Neural progenitor cell (in vitro differentiated cells): ENCODE results near the gene ZMYND8. TPM values are rescaled to one million over a fixed set of nuclear protein-coding genes. Genes with fewer than 3 reads are reported as not detected.

Experiments
- DNase-seq: peaks from one replicate; pipeline ENCODE4 v3.0.0-alpha.2; 2016; ENCODE audit warnings: low spot score
- H2AFZ ChIP-seq: fragments of 200-600 bp; sonication (generic); replicated peaks from 2 replicates; pipeline ENCODE4 v1.6.1; 2016; ENCODE audit warnings: antibody characterized with exemption
- H3F3A ChIP-seq: fragments of 200-600 bp; sonication (generic); 2 replicates; pipeline ENCODE4 v1.6.1; 2016; ENCODE audit warnings: antibody characterized with exemption, low read depth
- H3K27ac ChIP-seq: fragments of 200-600 bp; sonication (generic); 2 replicates; pipeline ENCODE4 v1.5.1; 2016; ENCODE audit warnings: mild to moderate bottlenecking
- H3K27me3 ChIP-seq: fragments of 200-600 bp; sonication (generic); 2 replicates; pipeline ENCODE4 v1.6.1; 2016; ENCODE audit warnings: mild to moderate bottlenecking, moderate library complexity
- H3K36me3 ChIP-seq: fragments of 200-600 bp; sonication (generic); 2 replicates; pipeline ENCODE4 v1.5.1; 2016
- H3K4me1 ChIP-seq: fragments of 200-600 bp; sonication (generic); 2 replicates; pipeline ENCODE4 v1.6.1; 2016; ENCODE audit warnings: mixed run types
- H3K4me2 ChIP-seq: fragments of 200-600 bp; sonication (generic); 2 replicates; pipeline ENCODE4 v1.6.1; 2016
- H3K4me3 ChIP-seq: fragments of 200-600 bp; sonication (generic); 2 replicates; pipeline ENCODE4 v1.5.1; 2016
- H3K79me2 ChIP-seq: fragments of 200-600 bp; sonication (generic); 2 replicates; pipeline ENCODE4 v1.6.1; 2016; ENCODE audit warnings: low read depth
- H3K9ac ChIP-seq: fragments of 200-600 bp; sonication (generic); 2 replicates; pipeline ENCODE4 v1.6.1; 2016
- H3K9me3 ChIP-seq: fragments of 200-600 bp; sonication (generic); 2 replicates; pipeline ENCODE4 v1.5.1; 2016; ENCODE audit warnings: low read depth
- H4K20me1 ChIP-seq: fragments of 200-600 bp; sonication (generic); 2 replicates; pipeline ENCODE4 v1.6.1; 2016; ENCODE audit warnings: low read depth
- H3K27ac Mint-ChIP-seq: 3 replicates; pipeline ENCODE4 v1.8.0; 2021; ENCODE audit warnings: mixed read lengths
- H3K27me3 Mint-ChIP-seq: 2 replicates; pipeline ENCODE4 v1.8.0; 2022; ENCODE audit warnings: low read depth, mild to moderate bottlenecking, inconsistent platforms, moderate library complexity, mixed read lengths; ENCODE audit not compliant: insufficient read depth
- H3K36me3 Mint-ChIP-seq: 3 replicates; pipeline ENCODE4 v1.8.0; 2021; ENCODE audit warnings: mixed read lengths
- H3K4me1 Mint-ChIP-seq: 3 replicates; pipeline ENCODE4 v1.8.0; 2021; ENCODE audit warnings: mixed read lengths
- H3K4me3 Mint-ChIP-seq: 3 replicates; pipeline ENCODE4 v1.8.0; 2021; ENCODE audit warnings: mild to moderate bottlenecking, moderate library complexity, mixed read lengths
- H3K9me3 Mint-ChIP-seq: 3 replicates; pipeline ENCODE4 v1.8.0; 2020; ENCODE audit warnings: mixed read lengths
- EZH2 ChIP-seq: fragments of 200-600 bp; sonication (generic); IDR thresholded peaks from 2 replicates; pipeline ENCODE4 v1.6.1; 2017; ENCODE audit warnings: antibody characterized with exemption, mild to moderate bottlenecking, moderate library complexity
- EZH2phosphoT487 ChIP-seq: fragments of 200-600 bp; sonication (generic); IDR thresholded peaks from 2 replicates; pipeline ENCODE4 v1.6.1; 2017; ENCODE audit warnings: antibody characterized with exemption
- total RNA-seq: library from RNA; depleted of rRNA; stranded (reverse); fragments of >200 nt; gene quantifications from 2 replicates; pipeline ENCODE4 v1.2.3, GENCODE V29; 2015; ENCODE audit warnings: low replicate concordance
- TF ChIP-seq, protein P1 (sequence below): fragments of 200-600 bp; sonication (generic); IDR thresholded peaks from 2 replicates; pipeline ENCODE4 v1.5.1; 2017; ENCODE audit warnings: antibody characterized with exemption, mild to moderate bottlenecking

Gene ZMYND8
- total RNA-seq, 1 donor from 2014 or later: 59.4 TPM

DNA sequence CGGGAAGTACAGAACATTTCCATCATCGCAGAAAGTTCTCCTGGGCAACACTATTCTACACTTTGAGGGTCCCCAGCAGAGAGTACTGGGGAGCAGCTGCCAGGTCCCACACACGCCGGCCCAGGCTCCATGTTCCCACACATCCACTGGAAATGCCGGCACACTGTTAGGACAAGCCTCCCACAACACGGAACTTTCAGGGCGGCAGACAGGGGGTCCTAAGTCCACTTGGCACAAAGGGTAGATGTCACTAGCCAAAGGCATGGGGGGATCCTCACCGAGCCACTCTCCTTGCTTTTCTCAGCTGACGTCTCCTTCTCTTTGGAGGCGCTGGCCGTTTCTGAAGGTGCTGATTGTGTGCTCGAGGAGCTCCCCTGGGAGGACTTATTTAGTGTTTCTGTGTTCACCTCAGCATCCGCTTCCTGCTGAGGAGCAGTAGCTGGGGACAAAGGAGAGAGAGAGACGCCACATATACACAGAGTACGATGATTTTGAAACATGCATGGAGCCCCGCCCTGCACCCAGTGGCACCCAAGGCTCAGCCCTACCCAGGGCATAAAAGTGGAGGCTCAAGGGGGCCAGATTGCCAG is 135.4 kb downstream of the ZMYND8 start:
- no peaks in the 10 kb centered on the region for H3K4me1 ChIP-seq
- H3K27ac ChIP-seq: peak overlapping the region; percentile 20
- no peaks in the 10 kb centered on the region for H3K27me3 ChIP-seq
- H4K20me1 ChIP-seq: peaks cover 6% of the 10 kb centered on the region
- H3K36me3 Mint-ChIP-seq: peaks cover 48% of the 10 kb centered on the region
- H3K9me3 Mint-ChIP-seq: no peaks in the 10 kb centered on the region
- H3K36me3 ChIP-seq: peaks cover 14% of the 10 kb centered on the region
- DNase-seq: no peak
- H2AFZ ChIP-seq: no peak overlapping the region
- H3K4me1 Mint-ChIP-seq: peaks cover 3% of the 10 kb centered on the region
- TF ChIP-seq, protein P1, sequence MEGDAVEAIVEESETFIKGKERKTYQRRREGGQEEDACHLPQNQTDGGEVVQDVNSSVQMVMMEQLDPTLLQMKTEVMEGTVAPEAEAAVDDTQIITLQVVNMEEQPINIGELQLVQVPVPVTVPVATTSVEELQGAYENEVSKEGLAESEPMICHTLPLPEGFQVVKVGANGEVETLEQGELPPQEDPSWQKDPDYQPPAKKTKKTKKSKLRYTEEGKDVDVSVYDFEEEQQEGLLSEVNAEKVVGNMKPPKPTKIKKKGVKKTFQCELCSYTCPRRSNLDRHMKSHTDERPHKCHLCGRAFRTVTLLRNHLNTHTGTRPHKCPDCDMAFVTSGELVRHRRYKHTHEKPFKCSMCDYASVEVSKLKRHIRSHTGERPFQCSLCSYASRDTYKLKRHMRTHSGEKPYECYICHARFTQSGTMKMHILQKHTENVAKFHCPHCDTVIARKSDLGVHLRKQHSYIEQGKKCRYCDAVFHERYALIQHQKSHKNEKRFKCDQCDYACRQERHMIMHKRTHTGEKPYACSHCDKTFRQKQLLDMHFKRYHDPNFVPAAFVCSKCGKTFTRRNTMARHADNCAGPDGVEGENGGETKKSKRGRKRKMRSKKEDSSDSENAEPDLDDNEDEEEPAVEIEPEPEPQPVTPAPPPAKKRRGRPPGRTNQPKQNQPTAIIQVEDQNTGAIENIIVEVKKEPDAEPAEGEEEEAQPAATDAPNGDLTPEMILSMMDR: no peak
- TF ChIP-seq EZH2phosphoT487 (no peak), EZH2 (no peak)
- H3K4me3 Mint-ChIP-seq: no peak overlapping the region
- H3K79me2 ChIP-seq: peaks cover 31% of the 10 kb centered on the region
- H3F3A ChIP-seq: peaks cover 12% of the 10 kb centered on the region
- no peak overlapping the region for H3K4me2 ChIP-seq
- H3K4me3 ChIP-seq: no peak overlapping the region
- H3K9ac ChIP-seq: no peak overlapping the region
- H3K27me3 Mint-ChIP-seq: peaks cover 4% of the 10 kb centered on the region
- no peak overlapping the region for H3K27ac Mint-ChIP-seq
- H3K9me3 ChIP-seq: no peaks in the 10 kb centered on the region

DNA sequence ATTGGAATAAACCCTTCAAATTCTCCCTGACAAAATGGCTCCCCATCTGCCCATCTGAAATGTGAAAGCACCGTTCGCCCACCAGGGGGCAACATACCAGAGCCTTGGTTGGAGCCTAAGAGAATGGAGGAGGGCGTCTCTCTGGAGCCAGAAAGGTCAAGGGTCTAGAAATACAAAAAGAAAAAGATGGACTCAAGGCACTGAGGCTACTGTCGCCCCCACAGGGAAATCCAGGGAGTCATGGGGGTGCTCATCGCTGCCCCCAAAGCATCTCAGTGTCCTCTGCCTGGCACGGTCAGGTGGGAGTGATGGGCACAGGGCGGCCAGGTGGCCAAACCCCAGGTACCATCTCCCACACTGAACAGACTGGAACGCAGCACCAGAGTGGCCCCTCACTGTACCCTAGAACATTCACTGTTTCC is 136.3 kb downstream of the ZMYND8 start:
- peaks cover 16% of the 10 kb centered on the region for H4K20me1 ChIP-seq
- H3K27ac ChIP-seq: no peak overlapping the region
- H3F3A ChIP-seq: peaks cover 12% of the 10 kb centered on the region
- H3K36me3 ChIP-seq: peaks cover 14% of the 10 kb centered on the region
- H3K4me1 Mint-ChIP-seq: peaks cover 7% of the 10 kb centered on the region
- no peak overlapping the region for H3K4me2 ChIP-seq
- H3K4me1 ChIP-seq: no peaks in the 10 kb centered on the region
- no peak overlapping the region for H2AFZ ChIP-seq
- H3K9me3 Mint-ChIP-seq: no peaks in the 10 kb centered on the region
- H3K4me3 ChIP-seq: no peak overlapping the region
- peak; percentile 66 for DNase-seq
- no peaks in the 10 kb centered on the region for H3K27me3 ChIP-seq
- no peak overlapping the region for H3K27ac Mint-ChIP-seq
- no peaks in the 10 kb centered on the region for H3K9me3 ChIP-seq
- H3K4me3 Mint-ChIP-seq: no peak overlapping the region
- no peak for TF ChIP-seq EZH2
- TF ChIP-seq, protein P1: peak; percentile 78
- H3K27me3 Mint-ChIP-seq: peaks cover 4% of the 10 kb centered on the region
- no peak overlapping the region for H3K9ac ChIP-seq
- peaks cover 50% of the 10 kb centered on the region for H3K36me3 Mint-ChIP-seq
- H3K79me2 ChIP-seq: peaks cover 37% of the 10 kb centered on the region

- H3K4me3 Mint-ChIP-seq: no peak overlapping the region
- DNase-seq: no peak
- H3K27me3 ChIP-seq: no peaks in the 10 kb centered on the region
- no peak overlapping the region for H3K27ac ChIP-seq
- peaks cover 4% of the 10 kb centered on the region for H3K36me3 ChIP-seq
- no peak overlapping the region for H3K27ac Mint-ChIP-seq
- H2AFZ ChIP-seq: no peak overlapping the region
- no peak for TF ChIP-seq EZH2phosphoT487
- no peak for TF ChIP-seq EZH2
- TF ChIP-seq, protein P1: no peak
- no peak overlapping the region for H3K9ac ChIP-seq
- H3K9me3 ChIP-seq: no peaks in the 10 kb centered on the region
- H3F3A ChIP-seq: peaks cover 8% of the 10 kb centered on the region
- H3K4me3 ChIP-seq: no peak overlapping the region
- H3K4me1 Mint-ChIP-seq: peaks cover 7% of the 10 kb centered on the region
- peaks cover 42% of the 10 kb centered on the region for H3K79me2 ChIP-seq
- H3K36me3 Mint-ChIP-seq: peaks cover 40% of the 10 kb centered on the region
- peaks cover 34% of the 10 kb centered on the region for H4K20me1 ChIP-seq
- H3K4me2 ChIP-seq: no peak overlapping the region
- H3K9me3 Mint-ChIP-seq: no peaks in the 10 kb centered on the region
- peaks cover 2% of the 10 kb centered on the region for H3K27me3 Mint-ChIP-seq
- H3K4me1 ChIP-seq: no peaks in the 10 kb centered on the region
Measured at GRCh38 chr20:47217482-47218446, 138.7 kb downstream of the ZMYND8 start.
